Prostate gland (tissue), 2 donors: ENCODE measurements around the gene SPRING1. TPM values are rescaled to one million over a fixed set of nuclear protein-coding genes. Genes with fewer than 3 reads are reported as not detected.

Experiments used
- DNase-seq: peaks from one replicate; pipeline ENCODE4 v3.0.0-alpha.2; 2019; ENCODE audit warnings: low spot score
- H3K27ac ChIP-seq, 2 donors: fragments of 200-600 bp; sonication (generic); 2 replicates each; pipeline ENCODE4 v1.5.1; 2017 to 2019
- H3K27me3 ChIP-seq: fragments of 200-600 bp; sonication (generic); replicated peaks from 2 replicates; pipeline ENCODE4 v1.5.1; 2019; ENCODE audit not compliant: insufficient read depth
- H3K36me3 ChIP-seq, 2 donors: fragments of 200-600 bp; sonication (generic); 1 replicate in 1 of 2; 2 replicates in 1 of 2; pipeline versions ENCODE4 v1.5.1 to v1.8.1; 2017 to 2019
- H3K4me1 ChIP-seq: fragments of 200-600 bp; sonication (generic); replicated peaks from 2 replicates; pipeline ENCODE4 v1.5.1; 2019
- H3K4me3 ChIP-seq, 2 donors: fragments of 200-600 bp; sonication (generic); 2 replicates each; pipeline ENCODE4 v1.5.1; 2017 to 2019
- H3K9me3 ChIP-seq: fragments of 200-600 bp; sonication (generic); 2 replicates; pipeline ENCODE4 v1.5.1; 2017
- POLR2A ChIP-seq: fragments of 450-650 bp; IDR thresholded peaks from one replicate; pipeline ENCODE4 v1.6.1; 2016; ENCODE audit warnings: antibody characterized with exemption, mild to moderate bottlenecking
- POLR2AphosphoS5 ChIP-seq: sonication (generic); formaldehyde crosslinking; IDR thresholded peaks from one replicate; pipeline ENCODE4 v1.6.1; 2017; ENCODE audit warnings: antibody characterized with exemption
- WGBS: methylation state at CpG from one replicate; pipeline ENCODE4 v1.1.5; 2018; 5-methylcytosine and 5-hydroxymethylcytosine counted together
- intact Hi-C: fragments of 100-400 bp; cut with DNase I; formaldehyde crosslinking; loops from one replicate; pipeline ENCODE4 v1.14.2; 2022
- total RNA-seq, 2 donors: library from RNA; depleted of rRNA; stranded (reverse); fragments of >200 nt; gene quantifications; one replicate each; pipeline ENCODE4 v1.1.0, GENCODE V29; 2016
- TF ChIP-seq, protein P1 (sequence below), 4 experiments: fragments of 200-600 bp in 2 of 4; fragments of 450-650 bp in 2 of 4; sonication (generic) in 2 of 4; IDR thresholded peaks; 1 replicate in 3 of 4; 2 replicates in 1 of 4; pipeline ENCODE4 v1.5.1; 2016 to 2019; ENCODE audit warnings: antibody characterized with exemption in 4 of 4, mild to moderate bottlenecking in 2 of 4, moderate library complexity in 2 of 4

SPRING1 gene
- total RNA-seq, 2 donors from 2014 or later: 12.9 to 21.0 TPM

DNA sequence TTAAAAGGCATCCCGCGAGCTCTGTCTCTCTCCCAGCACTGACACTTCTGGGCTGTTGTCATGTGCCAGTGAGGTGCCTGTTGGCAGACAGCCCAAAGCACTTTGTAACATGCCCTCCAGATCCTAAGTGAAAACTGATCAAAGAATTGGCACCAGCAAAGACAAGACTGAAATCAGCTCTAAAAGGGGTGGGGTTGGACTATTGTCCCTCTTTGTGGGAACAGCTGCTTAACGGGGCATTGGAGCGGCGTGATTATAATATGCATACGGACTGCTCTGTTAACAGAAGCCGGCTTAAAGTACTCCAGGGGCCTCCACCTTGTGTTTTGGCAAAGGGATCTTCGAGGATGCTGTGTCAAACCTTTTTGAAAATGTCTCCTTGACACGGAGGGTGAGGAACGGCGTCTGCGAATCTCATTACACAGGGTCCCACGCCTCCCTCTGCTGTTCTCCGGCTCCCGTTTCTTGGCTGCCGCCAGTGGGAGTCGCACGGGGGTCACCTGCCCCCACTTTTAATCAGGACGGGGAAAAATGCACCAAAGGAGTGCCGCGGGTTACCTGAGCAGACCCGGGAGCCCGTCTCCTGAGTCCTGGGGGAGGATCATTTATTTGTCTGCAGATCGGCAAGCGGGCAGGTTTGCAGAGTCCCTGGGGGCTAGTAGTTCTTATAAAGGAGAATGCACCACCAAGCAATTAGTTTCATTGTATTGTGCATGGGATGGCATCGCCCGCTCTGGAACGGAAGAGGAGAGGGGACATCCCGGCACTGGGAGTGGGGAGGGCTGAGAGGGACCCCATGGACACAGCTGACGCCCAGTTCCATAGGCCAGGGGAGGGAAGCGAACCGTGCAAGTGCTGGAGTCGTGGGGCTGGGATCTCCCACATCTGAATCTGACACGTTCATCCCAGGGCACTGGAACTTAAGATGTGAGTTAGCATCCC, 44.3 kb downstream of the SPRING1 start:
- no peaks in the 10 kb centered on the region for H3K27me3 ChIP-seq
- peaks cover 7% of the 10 kb centered on the region for H3K4me1 ChIP-seq
- no peaks in the 10 kb centered on the region for H3K36me3 ChIP-seq
- intact Hi-C loops: no loop called here
- TF ChIP-seq, protein P1, sequence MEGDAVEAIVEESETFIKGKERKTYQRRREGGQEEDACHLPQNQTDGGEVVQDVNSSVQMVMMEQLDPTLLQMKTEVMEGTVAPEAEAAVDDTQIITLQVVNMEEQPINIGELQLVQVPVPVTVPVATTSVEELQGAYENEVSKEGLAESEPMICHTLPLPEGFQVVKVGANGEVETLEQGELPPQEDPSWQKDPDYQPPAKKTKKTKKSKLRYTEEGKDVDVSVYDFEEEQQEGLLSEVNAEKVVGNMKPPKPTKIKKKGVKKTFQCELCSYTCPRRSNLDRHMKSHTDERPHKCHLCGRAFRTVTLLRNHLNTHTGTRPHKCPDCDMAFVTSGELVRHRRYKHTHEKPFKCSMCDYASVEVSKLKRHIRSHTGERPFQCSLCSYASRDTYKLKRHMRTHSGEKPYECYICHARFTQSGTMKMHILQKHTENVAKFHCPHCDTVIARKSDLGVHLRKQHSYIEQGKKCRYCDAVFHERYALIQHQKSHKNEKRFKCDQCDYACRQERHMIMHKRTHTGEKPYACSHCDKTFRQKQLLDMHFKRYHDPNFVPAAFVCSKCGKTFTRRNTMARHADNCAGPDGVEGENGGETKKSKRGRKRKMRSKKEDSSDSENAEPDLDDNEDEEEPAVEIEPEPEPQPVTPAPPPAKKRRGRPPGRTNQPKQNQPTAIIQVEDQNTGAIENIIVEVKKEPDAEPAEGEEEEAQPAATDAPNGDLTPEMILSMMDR (IDR thresholded peaks at IDR 0.05): no peak
- TF ChIP-seq POLR2AphosphoS5: no peak
- no peak for TF ChIP-seq POLR2A
- WGBS: 14% methylated on average over 34 of the region's 34 CpGs
- no peak for DNase-seq
- peak overlapping the region in 1 of 2 donors; percentile 16 for H3K4me3 ChIP-seq
- H3K27ac ChIP-seq: no peak overlapping the region
- no peaks in the 10 kb centered on the region for H3K9me3 ChIP-seq

DNA sequence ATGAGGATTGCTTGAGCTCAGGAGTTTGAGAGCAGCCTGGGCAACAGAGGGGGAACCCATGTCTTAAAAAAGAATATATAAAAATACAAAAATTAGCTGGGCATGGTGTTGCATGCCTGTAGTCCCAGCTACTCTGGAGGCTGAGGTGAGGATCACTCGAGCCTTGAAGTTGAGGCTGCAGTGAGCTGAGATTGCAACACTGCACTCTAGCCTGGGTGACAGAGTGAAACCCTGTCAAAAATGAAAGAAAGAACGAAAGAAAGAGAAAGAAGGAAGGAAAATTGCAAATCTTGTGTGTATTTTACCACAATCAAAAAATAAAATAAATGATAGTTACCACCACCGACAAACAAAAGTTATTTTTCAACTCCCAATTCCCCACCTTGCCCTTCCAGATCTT, 45.3 kb downstream of the SPRING1 start:
- Histone ChIP-seq H3K27me3 (no peaks in the 10 kb centered on the region), H3K27ac (no peak overlapping the region), H3K36me3 (no peaks in the 10 kb centered on the region), H3K4me1 (peaks cover 7% of the 10 kb centered on the region), H3K9me3 (no peaks in the 10 kb centered on the region), H3K4me3 (no peak overlapping the region)
- TF ChIP-seq POLR2A: no peak
- TF ChIP-seq, protein P1 (IDR thresholded peaks at IDR 0.05): no peak
- DNase-seq: no peak
- intact Hi-C loops: no loop called here
- WGBS: 78% methylated on average over 3 of the region's 3 CpGs

DNA sequence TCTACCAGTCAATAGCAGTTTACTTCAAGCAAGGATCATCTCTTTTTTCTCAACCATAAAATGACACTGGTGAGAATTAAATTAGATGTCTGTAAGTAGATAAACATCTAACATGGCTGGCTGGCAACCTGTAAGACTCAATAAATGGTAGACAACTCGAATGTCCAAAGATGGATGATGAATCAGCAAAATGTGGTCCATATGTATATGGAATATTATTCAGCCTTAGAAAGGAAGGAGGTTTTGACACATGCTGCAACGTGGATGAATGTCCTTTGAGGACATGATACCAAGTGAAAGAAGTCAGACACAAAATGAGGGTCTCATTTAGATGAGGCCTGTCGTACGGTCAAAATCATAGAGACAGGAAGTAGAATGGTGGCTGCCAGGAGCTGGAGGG, 46.2 kb downstream of the SPRING1 start:
- 82% methylated on average over 4 of the region's 4 CpGs for WGBS
- DNase-seq: no peak
- Histone ChIP-seq H3K36me3 (no peaks in the 10 kb centered on the region), H3K27ac (no peak overlapping the region), H3K4me3 (no peak overlapping the region), H3K27me3 (no peaks in the 10 kb centered on the region), H3K9me3 (no peaks in the 10 kb centered on the region), H3K4me1 (peaks cover 7% of the 10 kb centered on the region)
- intact Hi-C loops: no loop called here
- no peak for TF ChIP-seq POLR2AphosphoS5
- no peak for TF ChIP-seq POLR2A
- TF ChIP-seq, protein P1 (IDR thresholded peaks at IDR 0.05): no peak

DNA sequence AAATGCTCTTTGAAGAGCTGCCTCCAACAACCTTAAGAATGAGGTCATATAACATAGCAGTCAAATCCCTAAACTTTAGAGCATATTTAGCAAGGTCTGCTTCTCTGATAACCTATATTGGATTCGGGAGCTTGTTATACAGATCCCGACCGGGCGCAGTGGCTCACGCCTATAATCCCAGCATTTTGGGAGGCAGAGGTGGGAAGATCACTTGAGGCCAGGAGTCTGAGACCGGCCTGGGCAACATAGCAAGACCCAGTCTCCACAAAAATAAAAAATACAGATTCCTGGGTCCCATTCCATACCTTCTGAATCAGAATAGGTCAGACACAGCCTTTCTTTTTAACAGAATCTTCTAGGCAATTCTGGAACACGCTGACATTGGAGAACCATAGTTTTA, 46.7 kb downstream of the SPRING1 start:
- intact Hi-C loops: no loop called here
- no peak for DNase-seq
- Histone ChIP-seq H3K27me3 (no peaks in the 10 kb centered on the region), H3K4me1 (peaks cover 7% of the 10 kb centered on the region), H3K4me3 (no peak overlapping the region), H3K27ac (no peak overlapping the region), H3K36me3 (no peaks in the 10 kb centered on the region), H3K9me3 (no peaks in the 10 kb centered on the region)
- 95% methylated on average over 7 of the region's 7 CpGs for WGBS
- TF ChIP-seq POLR2A (no peak), POLR2AphosphoS5 (no peak)
- TF ChIP-seq, protein P1 (IDR thresholded peaks at IDR 0.05): no peak
